GM20431 (cell line): ENCODE results near the gene COL23A1.

Experiments
- in situ Hi-C: fragments of 300-500 bp; cut with MseI, MboI; formaldehyde crosslinking; loops from one replicate; pipeline ENCODE4 v1.15.0; 2020; ENCODE audit warnings: low sequenced_read_pairs; ENCODE audit not compliant: unreplicated experiment

The COL23A1 gene

GRCh38 chr5:178216088-178216534 lies 374.1 kb downstream of the COL23A1 start:
- in situ Hi-C loops: no loop called here

- in situ Hi-C loops: no loop called here
Measured at GRCh38 chr5:178215280-178216002, 374.8 kb downstream of the COL23A1 start.

GRCh38 chr5:178214160-178214803 lies 375.9 kb downstream of the COL23A1 start:
- in situ Hi-C loops: no loop called here

- in situ Hi-C loops: no loop called here
Measured at GRCh38 chr5:178213748-178214151, 376.4 kb downstream of the COL23A1 start.

- in situ Hi-C loops: no loop called here
Measured at GRCh38 chr5:178213003-178213461, 377.2 kb downstream of the COL23A1 start.

GRCh38 chr5:178212241-178213002 lies 377.8 kb downstream of the COL23A1 start:
- in situ Hi-C loops: no loop called here

GRCh38 chr5:178211095-178212048 lies 378.8 kb downstream of the COL23A1 start:
- in situ Hi-C loops: no loop called here

GRCh38 chr5:178210686-178211085 lies 379.5 kb downstream of the COL23A1 start:
- in situ Hi-C loops: no loop called here

GRCh38 chr5:178210073-178210535 lies 380.1 kb downstream of the COL23A1 start:
- in situ Hi-C loops: no loop called here

- in situ Hi-C loops: no loop called here
Measured at GRCh38 chr5:178209334-178210072, 380.7 kb downstream of the COL23A1 start.

- in situ Hi-C loops: no loop called here
Measured at GRCh38 chr5:178208540-178209227, 381.5 kb downstream of the COL23A1 start.

GRCh38 chr5:178207917-178208280 lies 382.3 kb downstream of the COL23A1 start:
- in situ Hi-C loops: no loop called here

- in situ Hi-C loops: no loop called here
Measured at GRCh38 chr5:178207183-178207916, 382.8 kb downstream of the COL23A1 start.

- in situ Hi-C loops: no loop called here
Measured at GRCh38 chr5:178206166-178207101, 383.8 kb downstream of the COL23A1 start.

GRCh38 chr5:178205749-178206047 lies 384.5 kb downstream of the COL23A1 start:
- in situ Hi-C loops: no loop called here

GRCh38 chr5:178204935-178205748 lies 385.1 kb downstream of the COL23A1 start:
- in situ Hi-C loops: no loop called here
